ENCODE results near the gene CCT5. TPM values are rescaled to one million over a fixed set of nuclear protein-coding genes. Genes with fewer than 3 reads are reported as not detected.

The CCT5 gene
- 100 to 1,000 TPM; 113 to 140 TPM for total RNA-seq

GRCh38 chr5:10249948-10250805 is at the start of gene CCT5:
TSS of gene CCT5 (plus strand) at chr5:10250280. CDS start at chr5:10250341, 61 bp downstream.
- Histone ChIP-seq H3K4me3 (peak within 1 kb of the TSS; percentile 78 to 89), H3K27me3 (replicated peaks; ENCODE audit: insufficient read depth) (no peaks in the 10 kb centered on the region), H3K9me3 (no peaks in the 10 kb centered on the region), H3K27ac (peak within 1 kb of the TSS; percentile 93 to 95), H3K36me3 (no peaks in the 10 kb centered on the region), H3K4me1 (replicated peaks) (peaks cover 8% of the 10 kb centered on the region)
- TF ChIP-seq POLR2AphosphoS5 (IDR thresholded peaks at IDR 0.05) (peak; percentile 94), POLR2A (IDR thresholded peaks at IDR 0.05) (peak; percentile 59), CTCF (IDR thresholded peaks at IDR 0.05) (no peak)
- under 1% methylated on average over 58 of the region's 67 CpGs for WGBS
- intact Hi-C loops (cut with DNase I) = loop anchor here (1.0 to 10.0 kb wide), 2 partner anchors 39 to 705 kb away; partner anchors contain the start of gene SEMA5A
- DNase-seq (ENCODE audit: low spot score) = peak; percentile 94

- 51% methylated on average over 4 of the region's 4 CpGs for WGBS
- no peaks in the 10 kb centered on the region for H3K4me1 ChIP-seq (replicated peaks)
- H3K27ac ChIP-seq = no peak overlapping the region
- TF ChIP-seq POLR2A (IDR thresholded peaks at IDR 0.05) = no peak
- TF ChIP-seq POLR2AphosphoS5 (IDR thresholded peaks at IDR 0.05) = no peak
- no peak overlapping the region for H3K4me3 ChIP-seq
- intact Hi-C loops (cut with DNase I) = no loop called here
- no peaks in the 10 kb centered on the region for H3K9me3 ChIP-seq
- no peak for DNase-seq (ENCODE audit: low spot score)
- H3K27me3 ChIP-seq (replicated peaks; ENCODE audit: insufficient read depth) = no peaks in the 10 kb centered on the region
- no peaks in the 10 kb centered on the region for H3K36me3 ChIP-seq
Measured at GRCh38 chr5:10201223-10201868, 48.7 kb upstream of the CCT5 start.

- 43% methylated on average over 3 of the region's 3 CpGs for WGBS
- TF ChIP-seq POLR2AphosphoS5 (IDR thresholded peaks at IDR 0.05) = no peak
- TF ChIP-seq CTCF (IDR thresholded peaks at IDR 0.05) = no peak
- TF ChIP-seq POLR2A (IDR thresholded peaks at IDR 0.05) = no peak
- intact Hi-C loops (cut with DNase I) = no loop called here
- H3K4me1 ChIP-seq (replicated peaks) = no peaks in the 10 kb centered on the region
- H3K9me3 ChIP-seq = no peaks in the 10 kb centered on the region
- no peak for DNase-seq (ENCODE audit: low spot score)
- H3K27ac ChIP-seq = no peak overlapping the region
- no peak overlapping the region for H3K4me3 ChIP-seq
- no peaks in the 10 kb centered on the region for H3K27me3 ChIP-seq (replicated peaks; ENCODE audit: insufficient read depth)
- H3K36me3 ChIP-seq = no peaks in the 10 kb centered on the region
Measured at GRCh38 chr5:10202089-10202910, 47.8 kb upstream of the CCT5 start.

GRCh38 chr5:10209004-10209403 is 41.1 kb upstream of the CCT5 start:
- Histone ChIP-seq H3K9me3 (no peaks in the 10 kb centered on the region), H3K36me3 (no peaks in the 10 kb centered on the region), H3K4me3 (no peak overlapping the region), H3K4me1 (replicated peaks) (no peaks in the 10 kb centered on the region), H3K27me3 (replicated peaks; ENCODE audit: insufficient read depth) (no peaks in the 10 kb centered on the region), H3K27ac (no peak overlapping the region)
- DNase-seq (ENCODE audit: low spot score) = no peak
- TF ChIP-seq CTCF (IDR thresholded peaks at IDR 0.05) (no peak), POLR2A (IDR thresholded peaks at IDR 0.05) (no peak), POLR2AphosphoS5 (IDR thresholded peaks at IDR 0.05) (no peak)
- intact Hi-C loops (cut with DNase I) = no loop called here
- WGBS = 83% methylated on average over 1 of the region's 1 CpG

GRCh38 chr5:10213316-10213715 is 36.8 kb upstream of the CCT5 start:
- Histone ChIP-seq H3K4me3 (no peak overlapping the region), H3K9me3 (no peaks in the 10 kb centered on the region), H3K36me3 (no peaks in the 10 kb centered on the region), H3K27me3 (replicated peaks; ENCODE audit: insufficient read depth) (no peaks in the 10 kb centered on the region), H3K27ac (no peak overlapping the region), H3K4me1 (replicated peaks) (no peaks in the 10 kb centered on the region)
- no peak for TF ChIP-seq CTCF (IDR thresholded peaks at IDR 0.05)
- no peak for TF ChIP-seq POLR2AphosphoS5 (IDR thresholded peaks at IDR 0.05)
- TF ChIP-seq POLR2A (IDR thresholded peaks at IDR 0.05) = no peak
- WGBS = 52% methylated on average over 5 of the region's 5 CpGs
- intact Hi-C loops (cut with DNase I) = no loop called here
- DNase-seq (ENCODE audit: low spot score) = no peak

Measured in prostate gland (tissue), 2 donors.